GM12874 (cell line): Measurements from ENCODE around the gene UPK3A.

Source experiments
- CTCF ChIP-seq: IDR thresholded peaks from 2 replicates; pipeline ENCODE4 v1.5.1; 2011; ENCODE audit warnings: low read depth, mild to moderate bottlenecking, control low read depth, low read length, moderate library complexity; ENCODE audit not compliant: insufficient read depth

UPK3A gene

GRCh38 chr22:45294030-45294429 is 9.3 kb downstream of the UPK3A start:
- TF ChIP-seq CTCF, result no peak

GRCh38 chr22:45295492-45295891 is 10.7 kb downstream of the UPK3A start:
- TF ChIP-seq CTCF, result no peak

- no peak for TF ChIP-seq CTCF
Measured at GRCh38 chr22:45296628-45297297, 12.0 kb downstream of the UPK3A start.

- TF ChIP-seq CTCF, result no peak
Measured at GRCh38 chr22:45298934-45299505, 14.3 kb downstream of the UPK3A start.

- TF ChIP-seq CTCF, result no peak
Measured at GRCh38 chr22:45302751-45303150, 18.0 kb downstream of the UPK3A start.

GRCh38 chr22:45303181-45303580 is 18.4 kb downstream of the UPK3A start:
- TF ChIP-seq CTCF, result no peak

- no peak for TF ChIP-seq CTCF
Measured at GRCh38 chr22:45304971-45305370, 20.2 kb downstream of the UPK3A start.
